ENCODE measurements around the gene MAP2K7. TPM values are rescaled to one million over a fixed set of nuclear protein-coding genes. Genes with fewer than 3 reads are reported as not detected.

Gene MAP2K7
- total RNA-seq, 4 donors from 2014 or later, result 9.1 to 18.6 (median 14.9) TPM

DNA sequence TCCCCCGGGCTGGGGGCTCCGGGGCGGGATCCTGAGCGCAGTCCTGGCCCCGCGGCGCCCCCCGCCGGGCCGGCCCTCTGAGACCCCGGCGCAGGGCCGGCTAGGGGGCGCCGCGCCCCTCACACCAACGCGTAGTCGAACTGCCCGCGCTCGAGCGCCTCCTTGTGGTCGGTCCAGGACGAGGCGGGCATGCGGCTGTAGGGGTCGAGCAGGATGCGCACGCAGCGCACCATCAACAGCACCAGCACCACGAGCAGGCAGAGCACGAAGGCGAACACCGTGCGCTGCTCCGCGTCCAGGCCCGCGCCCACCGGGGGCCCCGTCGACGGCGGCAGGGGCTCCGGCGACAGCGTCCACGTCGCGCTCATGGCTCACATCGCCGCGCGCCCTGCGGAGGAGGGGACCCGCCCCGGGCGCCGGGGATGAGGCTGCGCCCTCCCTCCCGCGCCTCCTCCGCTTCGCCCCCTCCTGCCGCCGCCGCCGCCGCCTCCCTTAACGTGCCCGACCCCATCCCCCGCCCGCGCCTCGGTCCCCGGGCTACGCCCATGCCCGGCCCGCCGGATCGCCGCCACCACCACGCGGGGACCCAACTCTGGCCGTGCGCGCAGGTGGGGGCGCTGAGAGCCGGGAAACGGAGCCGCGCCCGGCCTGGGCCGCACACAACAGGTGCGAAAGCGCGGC is 21.6 kb downstream of the MAP2K7 start:
- H3K9me3 ChIP-seq, result no peaks in the 10 kb centered on the region
- peaks cover 11% of the 10 kb centered on the region in 2 donors for H3K36me3 ChIP-seq
- H3K27ac ChIP-seq, result no peak overlapping the region
- intact Hi-C loops (cut with DNase I), result no loop called here
- H3K27me3 ChIP-seq, result no peaks in the 10 kb centered on the region
- TF ChIP-seq POLR2A (IDR thresholded peaks at IDR 0.05), result no peak
- TF ChIP-seq, protein P1, sequence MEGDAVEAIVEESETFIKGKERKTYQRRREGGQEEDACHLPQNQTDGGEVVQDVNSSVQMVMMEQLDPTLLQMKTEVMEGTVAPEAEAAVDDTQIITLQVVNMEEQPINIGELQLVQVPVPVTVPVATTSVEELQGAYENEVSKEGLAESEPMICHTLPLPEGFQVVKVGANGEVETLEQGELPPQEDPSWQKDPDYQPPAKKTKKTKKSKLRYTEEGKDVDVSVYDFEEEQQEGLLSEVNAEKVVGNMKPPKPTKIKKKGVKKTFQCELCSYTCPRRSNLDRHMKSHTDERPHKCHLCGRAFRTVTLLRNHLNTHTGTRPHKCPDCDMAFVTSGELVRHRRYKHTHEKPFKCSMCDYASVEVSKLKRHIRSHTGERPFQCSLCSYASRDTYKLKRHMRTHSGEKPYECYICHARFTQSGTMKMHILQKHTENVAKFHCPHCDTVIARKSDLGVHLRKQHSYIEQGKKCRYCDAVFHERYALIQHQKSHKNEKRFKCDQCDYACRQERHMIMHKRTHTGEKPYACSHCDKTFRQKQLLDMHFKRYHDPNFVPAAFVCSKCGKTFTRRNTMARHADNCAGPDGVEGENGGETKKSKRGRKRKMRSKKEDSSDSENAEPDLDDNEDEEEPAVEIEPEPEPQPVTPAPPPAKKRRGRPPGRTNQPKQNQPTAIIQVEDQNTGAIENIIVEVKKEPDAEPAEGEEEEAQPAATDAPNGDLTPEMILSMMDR (IDR thresholded peaks at IDR 0.05), result peak in 5 of 6 experiments; percentile 55 to 75 (median 58)
- H3K4me1 ChIP-seq, result peaks cover 17 to 60% of the 10 kb centered on the region in 2 donors
- peak; percentile 55 to 56 for DNase-seq
- peak overlapping the region in 1 of 3 donors; percentile 50 for H3K4me3 ChIP-seq (replicated peaks in 1 of 3)
- WGBS, 2 donors, result 0% methylated on average over 1 of the region's 98 CpGs; no CpG with 5 or more reads in 1 of the 2 donors

DNA sequence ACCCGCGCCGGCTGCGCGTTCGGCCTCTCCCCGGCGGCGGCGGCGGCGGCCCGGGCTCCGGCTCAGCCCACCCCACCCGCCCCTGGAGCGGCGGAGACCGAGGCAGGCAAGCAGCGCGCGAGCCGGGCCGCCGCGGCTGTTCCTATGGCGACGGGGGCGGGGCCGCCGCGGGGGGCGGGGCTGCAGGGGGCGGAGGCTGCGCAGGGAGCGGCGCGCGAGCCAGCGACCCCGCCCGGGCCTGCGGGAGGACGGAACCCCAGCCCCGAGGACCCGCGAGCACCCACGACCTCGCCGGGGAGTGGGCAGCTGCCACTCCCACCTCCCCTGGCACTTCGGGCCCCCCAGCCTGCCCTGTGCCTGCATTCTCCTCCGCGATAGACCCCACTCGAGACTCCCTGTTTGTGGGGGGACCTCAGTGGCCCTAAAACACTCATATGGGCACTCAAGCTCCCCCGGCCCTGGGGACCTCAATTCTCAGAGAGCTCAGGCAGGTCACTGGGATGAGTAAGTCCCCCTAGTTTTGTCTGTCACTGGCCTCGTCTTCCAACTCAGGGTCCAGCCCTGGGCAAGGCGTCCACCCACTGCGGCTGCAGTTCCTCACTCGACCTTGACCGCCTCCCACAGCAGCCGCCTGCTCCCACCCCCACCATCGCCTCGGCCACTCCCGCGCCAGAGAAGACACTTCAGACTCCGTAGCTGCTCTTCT is 22.5 kb downstream of the MAP2K7 start, which contains the start of gene CTXN1:
Gene CTXN1 (minus strand): TSS at position 115 of the 706 bp plus-strand sequence. CDS start 597 bp downstream, outside the sequence.
- H3K27ac ChIP-seq, result peak within 1 kb of the TSS in 1 of 3 donors; percentile 45
- peaks cover 17 to 20% of the 10 kb centered on the region in 2 donors for H3K36me3 ChIP-seq
- no peaks in the 10 kb centered on the region for H3K27me3 ChIP-seq
- TF ChIP-seq POLR2A (IDR thresholded peaks at IDR 0.05), result no peak
- TF ChIP-seq, protein P1 (IDR thresholded peaks at IDR 0.05), result no peak
- no peaks in the 10 kb centered on the region for H3K9me3 ChIP-seq
- peak within 1 kb of the TSS in 1 of 3 donors; percentile 50 for H3K4me3 ChIP-seq (replicated peaks in 1 of 3)
- 22 to 34% methylated on average over 16 to 22 of the region's 65 CpGs for WGBS, 2 donors
- intact Hi-C loops (cut with DNase I), result no loop called here
- peak; percentile 65 to 68 for DNase-seq
- peaks cover 13 to 64% of the 10 kb centered on the region in 2 donors for H3K4me1 ChIP-seq

DNA sequence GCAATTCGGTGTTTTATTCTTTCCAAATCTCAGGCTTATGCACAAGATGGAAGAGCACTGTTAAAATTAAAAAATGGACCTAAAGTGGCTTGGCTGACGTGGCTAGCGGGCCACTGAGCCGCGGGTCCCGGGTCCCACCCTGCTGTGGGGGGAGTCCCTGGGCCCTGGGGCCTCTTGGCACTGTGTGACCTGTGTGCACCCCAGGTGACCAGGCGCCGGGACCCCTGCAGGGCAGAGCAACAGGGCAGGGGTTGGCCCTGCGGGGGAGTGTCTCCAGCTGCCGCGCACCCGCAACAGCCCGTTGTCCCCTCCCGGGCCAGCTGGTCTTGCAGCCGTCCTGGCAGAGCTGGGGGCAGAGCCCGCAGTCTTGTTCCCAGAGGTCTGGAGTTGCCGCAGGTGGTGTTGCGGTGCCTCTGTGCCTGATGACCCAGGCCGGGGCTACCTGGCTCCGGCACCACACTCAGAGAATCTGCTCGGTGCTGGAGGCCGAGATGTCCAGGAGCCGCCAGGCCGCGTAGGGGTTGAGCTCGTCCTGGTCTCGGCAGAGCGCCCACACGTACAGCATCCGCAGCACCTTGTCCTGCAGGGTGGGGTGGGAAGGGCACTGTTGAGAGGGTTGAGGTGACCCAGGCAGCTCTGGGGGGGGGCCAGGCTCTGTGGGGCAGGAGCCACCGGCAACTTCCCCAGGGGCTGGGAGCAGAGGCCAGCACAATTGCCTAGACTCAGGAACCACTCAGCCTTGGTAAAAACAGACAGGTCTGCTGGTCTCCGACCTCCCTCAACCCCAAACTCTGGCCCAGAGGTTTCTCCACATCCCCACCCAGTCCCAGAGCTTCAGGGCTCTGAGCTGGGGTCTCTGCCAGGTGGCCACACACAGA is 23.3 kb downstream of the MAP2K7 start:
- Histone ChIP-seq H3K27ac (peak overlapping the region in 1 of 3 donors; percentile 86), H3K36me3 (peaks cover 24 to 27% of the 10 kb centered on the region in 2 donors), H3K9me3 (no peaks in the 10 kb centered on the region), H3K27me3 (no peaks in the 10 kb centered on the region), H3K4me1 (peaks cover 8 to 63% of the 10 kb centered on the region in 2 donors), H3K4me3 (replicated peaks in 1 of 3) (no peak overlapping the region)
- WGBS, 2 donors, result 58 to 73% methylated on average over 9 to 17 of the region's 32 CpGs
- TF ChIP-seq POLR2A (IDR thresholded peaks at IDR 0.05), result no peak
- TF ChIP-seq, protein P1 (IDR thresholded peaks at IDR 0.05), result no peak
- intact Hi-C loops (cut with DNase I), result no loop called here
- DNase-seq, result peak in 1 of 2 donors; percentile 20

DNA sequence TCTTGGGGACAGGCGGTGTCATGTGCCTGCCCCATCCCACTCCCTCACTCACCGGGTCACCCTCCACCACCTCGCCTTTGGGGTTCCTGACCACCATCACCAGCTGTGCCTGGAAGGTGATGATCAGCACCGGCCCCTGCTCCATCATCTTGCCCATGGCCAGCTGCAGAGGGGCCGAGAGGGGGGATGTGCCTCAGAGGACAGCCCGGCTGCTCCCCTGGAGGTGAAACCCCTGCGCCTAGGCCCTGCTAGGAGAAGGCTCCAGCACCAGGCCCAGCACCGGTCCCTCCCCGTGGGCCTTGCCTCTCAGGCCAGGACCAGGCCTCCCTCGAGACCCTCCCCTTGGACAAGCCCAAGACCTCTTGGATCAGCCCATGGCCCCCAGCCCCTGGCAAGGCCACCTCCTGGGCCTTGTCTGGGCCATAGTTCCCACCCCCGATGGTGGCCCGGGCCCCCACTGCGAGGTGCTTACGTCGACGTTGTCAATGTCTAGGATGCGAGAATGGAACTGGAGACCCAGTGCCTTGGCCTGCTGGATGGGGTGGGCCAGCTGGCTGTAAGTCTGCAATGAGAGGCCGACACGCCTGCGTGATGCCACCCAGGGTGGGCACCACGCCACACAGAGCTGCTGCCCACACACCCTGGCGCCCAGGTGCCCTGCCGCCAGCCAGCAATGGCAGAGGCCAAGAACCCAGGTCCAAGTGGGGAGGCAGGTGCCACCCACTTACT is 24.1 kb downstream of the MAP2K7 start:
- no peak overlapping the region for H3K4me3 ChIP-seq (replicated peaks in 1 of 3)
- H3K36me3 ChIP-seq, result peaks cover 24 to 27% of the 10 kb centered on the region in 2 donors
- intact Hi-C loops (cut with DNase I), result no loop called here
- 91 to 96% methylated on average over 8 to 21 of the region's 23 CpGs for WGBS, 2 donors
- no peak for DNase-seq
- H3K9me3 ChIP-seq, result no peaks in the 10 kb centered on the region
- peaks cover 8 to 62% of the 10 kb centered on the region in 2 donors for H3K4me1 ChIP-seq
- H3K27ac ChIP-seq, result peak overlapping the region in 2 of 3 donors; percentile 33 to 86
- H3K27me3 ChIP-seq, result no peaks in the 10 kb centered on the region
- TF ChIP-seq POLR2A (IDR thresholded peaks at IDR 0.05), result no peak
- TF ChIP-seq, protein P1 (IDR thresholded peaks at IDR 0.05), result no peak
